ENCODE data around the gene C6orf15.
A peak's percentile ranks its signal among the peaks of the same experiment; 100 is the strongest.

Gene C6orf15

GRCh38 chr6:31120151-31120915 lies 8.0 kb upstream of the C6orf15 start, which contains the start of gene CDSN:
TSS of gene CDSN (minus strand) at chr6:31120446. CDS start at chr6:31120419, 27 bp downstream.
- H3K4me1 Mint-ChIP-seq, result no peaks in the 10 kb centered on the region
- no peak within 1 kb of the TSS for H3K4me3 Mint-ChIP-seq
- no peaks in the 10 kb centered on the region for H3K36me3 Mint-ChIP-seq
- no peaks in the 10 kb centered on the region for H3K27me3 Mint-ChIP-seq
- no peaks in the 10 kb centered on the region for H3K9me3 Mint-ChIP-seq
- H3K27ac Mint-ChIP-seq, result no peak within 1 kb of the TSS

- Mint-ChIP-seq H3K9me3 (no peaks in the 10 kb centered on the region), H3K27ac (no peak overlapping the region), H3K36me3 (no peaks in the 10 kb centered on the region), H3K27me3 (no peaks in the 10 kb centered on the region), H3K4me3 (no peak overlapping the region), H3K4me1 (no peaks in the 10 kb centered on the region)
Observed at GRCh38 chr6:31118178-31118577, 5.8 kb upstream of the C6orf15 start.

- no peaks in the 10 kb centered on the region for H3K9me3 Mint-ChIP-seq
- H3K27me3 Mint-ChIP-seq, result no peaks in the 10 kb centered on the region
- H3K4me1 Mint-ChIP-seq, result no peaks in the 10 kb centered on the region
- H3K36me3 Mint-ChIP-seq, result no peaks in the 10 kb centered on the region
- no peak overlapping the region for H3K4me3 Mint-ChIP-seq
- no peak overlapping the region for H3K27ac Mint-ChIP-seq
Observed at GRCh38 chr6:31116661-31117385, 4.4 kb upstream of the C6orf15 start.

- Mint-ChIP-seq H3K27ac (no peak overlapping the region), H3K36me3 (no peaks in the 10 kb centered on the region), H3K4me3 (no peak overlapping the region), H3K9me3 (no peaks in the 10 kb centered on the region), H3K4me1 (no peaks in the 10 kb centered on the region), H3K27me3 (no peaks in the 10 kb centered on the region)
Observed at GRCh38 chr6:31115941-31116560, 3.7 kb upstream of the C6orf15 start.

GRCh38 chr6:31114970-31115849 lies 2.8 kb upstream of the C6orf15 start:
- Mint-ChIP-seq H3K36me3 (no peaks in the 10 kb centered on the region), H3K4me1 (no peaks in the 10 kb centered on the region), H3K27me3 (no peaks in the 10 kb centered on the region), H3K9me3 (no peaks in the 10 kb centered on the region), H3K27ac (no peak overlapping the region), H3K4me3 (no peak overlapping the region)

- Mint-ChIP-seq H3K9me3 (no peaks in the 10 kb centered on the region), H3K27ac (no peak within 1 kb of the TSS), H3K27me3 (no peaks in the 10 kb centered on the region), H3K36me3 (no peaks in the 10 kb centered on the region), H3K4me3 (no peak within 1 kb of the TSS), H3K4me1 (no peaks in the 10 kb centered on the region)
Observed at GRCh38 chr6:31114541-31114878, 2.1 kb upstream of the C6orf15 start, which contains the start of gene PSORS1C1. TSS of gene PSORS1C1 (plus strand) at chr6:31114800. CDS start at chr6:31129633, 14,833 bp downstream.

GRCh38 chr6:31113861-31114540 lies 1.6 kb upstream of the C6orf15 start:
- H3K27ac Mint-ChIP-seq, result no peak overlapping the region
- H3K4me3 Mint-ChIP-seq, result no peak overlapping the region

GRCh38 chr6:31111712-31112111 lies 663 bp downstream of the C6orf15 start:
- H3K4me1 Mint-ChIP-seq, result no peaks in the 10 kb centered on the region
- H3K9me3 Mint-ChIP-seq, result no peaks in the 10 kb centered on the region
- no peaks in the 10 kb centered on the region for H3K27me3 Mint-ChIP-seq
- no peak overlapping the region for H3K27ac Mint-ChIP-seq
- H3K36me3 Mint-ChIP-seq, result no peaks in the 10 kb centered on the region
- no peak overlapping the region for H3K4me3 Mint-ChIP-seq

More at GRCh38 chr6:31113861-31114540, 1.6 kb upstream of the C6orf15 start:
- Mint-ChIP-seq H3K4me1 (no peaks in the 10 kb centered on the region), H3K36me3 (no peaks in the 10 kb centered on the region), H3K9me3 (no peaks in the 10 kb centered on the region), H3K27me3 (no peaks in the 10 kb centered on the region)

- Mint-ChIP-seq H3K27me3 (no peaks in the 10 kb centered on the region), H3K9me3 (no peaks in the 10 kb centered on the region), H3K4me3 (no peak overlapping the region), H3K4me1 (no peaks in the 10 kb centered on the region), H3K27ac (no peak overlapping the region), H3K36me3 (no peaks in the 10 kb centered on the region)
Observed at GRCh38 chr6:31110825-31111582, 1.4 kb downstream of the C6orf15 start.

GRCh38 chr6:31107052-31107451 lies 5.3 kb downstream of the C6orf15 start:
- Mint-ChIP-seq H3K27ac (no peak overlapping the region), H3K9me3 (no peaks in the 10 kb centered on the region), H3K4me3 (no peak overlapping the region), H3K4me1 (peaks cover 4% of the 10 kb centered on the region), H3K27me3 (no peaks in the 10 kb centered on the region), H3K36me3 (no peaks in the 10 kb centered on the region)

GRCh38 chr6:31103136-31103535 lies 9.2 kb downstream of the C6orf15 start:
- H3K27ac Mint-ChIP-seq, result no peak overlapping the region
- no peaks in the 10 kb centered on the region for H3K27me3 Mint-ChIP-seq

GRCh38 chr6:31098449-31098938 lies 13.9 kb downstream of the C6orf15 start:
- H3K27ac Mint-ChIP-seq, result no peak overlapping the region
- no peaks in the 10 kb centered on the region for H3K36me3 Mint-ChIP-seq
- peaks cover 44% of the 10 kb centered on the region for H3K4me1 Mint-ChIP-seq

More at GRCh38 chr6:31103136-31103535, 9.2 kb downstream of the C6orf15 start:
- Mint-ChIP-seq H3K4me1 (peaks cover 4% of the 10 kb centered on the region), H3K9me3 (no peaks in the 10 kb centered on the region), H3K4me3 (no peak overlapping the region), H3K36me3 (no peaks in the 10 kb centered on the region)

GRCh38 chr6:31096656-31097055 lies 15.7 kb downstream of the C6orf15 start:
- H3K36me3 Mint-ChIP-seq, result no peaks in the 10 kb centered on the region
- H3K9me3 Mint-ChIP-seq, result no peaks in the 10 kb centered on the region
- H3K4me3 Mint-ChIP-seq, result no peak overlapping the region
- peaks cover 40% of the 10 kb centered on the region for H3K4me1 Mint-ChIP-seq
- no peaks in the 10 kb centered on the region for H3K27me3 Mint-ChIP-seq
- H3K27ac Mint-ChIP-seq, result peak overlapping the region; percentile 37

More at GRCh38 chr6:31098449-31098938, 13.9 kb downstream of the C6orf15 start:
- Mint-ChIP-seq H3K9me3 (no peaks in the 10 kb centered on the region), H3K4me3 (no peak overlapping the region), H3K27me3 (no peaks in the 10 kb centered on the region)

- Mint-ChIP-seq H3K36me3 (no peaks in the 10 kb centered on the region), H3K27ac (peak overlapping the region; percentile 91), H3K4me1 (peaks cover 40% of the 10 kb centered on the region), H3K27me3 (no peaks in the 10 kb centered on the region), H3K9me3 (no peaks in the 10 kb centered on the region), H3K4me3 (no peak overlapping the region)
Observed at GRCh38 chr6:31096215-31096614, 16.2 kb downstream of the C6orf15 start.
